Fibroblast of mammary gland (primary cell): ENCODE data around the gene CCDC85A.
A peak's percentile ranks its signal among the peaks of the same experiment; 100 is the strongest.

Experiments used
- DNase-seq: peaks from one replicate; pipeline ENCODE4 v3.0.0-alpha.2; 2010; ENCODE audit warnings: low read depth
- H3K4me3 ChIP-seq: 2 replicates; pipeline ENCODE4 v1.5.1; 2011; ENCODE audit warnings: low read depth, mild to moderate bottlenecking, low read length, moderate library complexity; ENCODE audit not compliant: control insufficient read depth
- CTCF ChIP-seq: conservative IDR thresholded peaks from 2 replicates; pipeline ENCODE4 v1.5.1; 2011; ENCODE audit warnings: low read depth, low read length, inconsistent platforms; ENCODE audit not compliant: control insufficient read depth, insufficient read depth

The CCDC85A gene

GRCh38 chr2:56167616-56168562 is 15.9 kb upstream of the CCDC85A start:
- H3K4me3 ChIP-seq: no peak overlapping the region
- peak; percentile 33 for DNase-seq
- TF ChIP-seq CTCF: no peak

- H3K4me3 ChIP-seq: no peak overlapping the region
- DNase-seq: no peak
- no peak for TF ChIP-seq CTCF
These were observed 14.3 kb upstream of the CCDC85A start for GRCh38 chr2:56169521-56169920.

DNA sequence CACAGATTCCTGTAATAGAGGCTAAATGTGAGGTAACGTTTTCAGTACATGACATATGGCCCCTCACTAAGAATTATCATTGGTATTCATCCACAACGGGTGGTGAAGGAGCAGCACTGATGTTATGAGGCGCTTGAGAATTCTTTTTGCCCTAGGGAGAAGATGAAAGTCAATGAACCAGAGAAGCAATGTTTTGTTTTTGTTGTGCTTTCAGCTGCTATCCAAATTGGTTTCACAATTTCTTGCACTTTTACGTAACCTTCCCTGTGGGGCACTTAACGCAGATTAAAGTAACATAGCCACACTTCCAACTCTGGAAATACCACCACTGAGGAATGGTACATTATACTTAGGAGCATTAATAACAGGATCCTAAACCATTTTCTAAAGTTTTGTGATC is 13.3 kb upstream of the CCDC85A start:
- TF ChIP-seq CTCF: no peak
- H3K4me3 ChIP-seq: no peak overlapping the region
- DNase-seq: peak; percentile 10

GRCh38 chr2:56170988-56171387 is 12.8 kb upstream of the CCDC85A start:
- H3K4me3 ChIP-seq: no peak overlapping the region
- no peak for DNase-seq
- TF ChIP-seq CTCF: no peak

- no peak overlapping the region for H3K4me3 ChIP-seq
- TF ChIP-seq CTCF: no peak
- DNase-seq: no peak
These were observed 8.0 kb upstream of the CCDC85A start for GRCh38 chr2:56175779-56176178.

DNA sequence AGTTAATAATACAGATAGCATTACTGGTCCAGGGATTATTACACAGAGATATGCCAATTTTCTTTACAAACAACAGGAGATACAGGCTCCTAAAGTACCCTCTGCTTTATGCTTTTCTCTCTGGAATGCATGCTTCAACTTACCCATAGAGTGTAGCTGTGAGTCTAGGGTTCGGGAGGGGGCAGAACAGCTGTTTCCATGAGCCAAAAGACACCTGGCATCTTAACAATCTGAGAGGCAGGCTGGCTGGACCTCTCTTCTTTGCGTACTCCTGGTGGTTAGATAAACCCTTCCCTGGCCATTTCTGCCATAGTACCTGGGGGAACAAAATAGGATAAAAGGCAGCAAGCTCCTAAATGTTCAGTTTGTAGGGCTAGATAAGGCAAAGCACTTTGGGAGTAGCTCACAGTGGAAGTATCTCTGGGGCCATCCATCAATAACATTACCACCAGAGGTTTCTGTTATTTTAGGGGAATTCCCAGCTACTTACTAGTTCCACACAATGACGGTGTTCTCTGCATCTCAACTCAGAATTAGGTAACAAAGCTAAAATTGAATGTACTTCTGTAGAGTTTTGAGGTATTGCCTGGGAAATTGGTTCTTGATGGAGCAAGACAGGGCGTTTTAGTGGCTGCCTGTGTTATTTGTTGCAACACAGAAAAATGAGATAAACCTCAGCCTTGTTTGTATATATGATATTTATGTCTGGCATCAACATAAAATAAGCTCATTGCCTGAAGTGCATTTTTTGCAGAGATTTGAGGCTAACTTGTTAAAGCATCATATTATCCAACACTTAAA is 6.2 kb upstream of the CCDC85A start:
- no peak overlapping the region for H3K4me3 ChIP-seq
- TF ChIP-seq CTCF: no peak
- no peak for DNase-seq
